NB4 (cell line): ENCODE measurements around the gene CPNE2.

Experiments
- MYC ChIP-seq: IDR thresholded peaks from 2 replicates; pipeline ENCODE4 v1.6.1; 2011; ENCODE audit warnings: low read depth, low read length
- POLR2A ChIP-seq: IDR thresholded peaks from 2 replicates; pipeline ENCODE4 v1.6.1; 2011; ENCODE audit warnings: mild to moderate bottlenecking; ENCODE audit not compliant: insufficient read length; ENCODE audit errors: extremely low read depth
- TF ChIP-seq, protein P1 (sequence below): IDR thresholded peaks from one replicate; pipeline ENCODE4 v1.5.1; 2012; ENCODE audit warnings: low read depth, low read length
- TF ChIP-seq, protein P2 (sequence below): IDR thresholded peaks from 2 replicates; pipeline ENCODE4 v1.6.1; 2011; ENCODE audit warnings: low read depth, low read length

DNA sequence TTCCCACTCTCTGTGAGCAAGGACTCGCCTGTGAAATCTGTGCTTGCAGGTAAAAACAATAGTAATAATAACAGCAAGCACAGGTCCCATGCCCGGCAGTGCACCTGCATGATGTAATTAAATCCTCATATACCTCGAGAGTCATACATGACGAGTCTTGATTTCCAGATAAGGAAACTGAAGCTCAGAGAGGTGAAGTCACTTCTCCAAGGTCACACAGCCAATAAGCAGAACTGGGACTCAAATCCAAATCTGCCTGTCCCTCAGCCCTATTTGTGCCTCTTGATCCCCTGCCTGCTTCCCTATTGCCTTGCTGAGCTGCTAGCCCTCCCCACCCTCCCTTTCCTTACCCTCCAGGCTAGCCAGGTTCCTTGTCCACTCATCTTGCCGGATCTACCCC lies 38.0 kb upstream of the CPNE2 start:
- TF ChIP-seq, protein P1, sequence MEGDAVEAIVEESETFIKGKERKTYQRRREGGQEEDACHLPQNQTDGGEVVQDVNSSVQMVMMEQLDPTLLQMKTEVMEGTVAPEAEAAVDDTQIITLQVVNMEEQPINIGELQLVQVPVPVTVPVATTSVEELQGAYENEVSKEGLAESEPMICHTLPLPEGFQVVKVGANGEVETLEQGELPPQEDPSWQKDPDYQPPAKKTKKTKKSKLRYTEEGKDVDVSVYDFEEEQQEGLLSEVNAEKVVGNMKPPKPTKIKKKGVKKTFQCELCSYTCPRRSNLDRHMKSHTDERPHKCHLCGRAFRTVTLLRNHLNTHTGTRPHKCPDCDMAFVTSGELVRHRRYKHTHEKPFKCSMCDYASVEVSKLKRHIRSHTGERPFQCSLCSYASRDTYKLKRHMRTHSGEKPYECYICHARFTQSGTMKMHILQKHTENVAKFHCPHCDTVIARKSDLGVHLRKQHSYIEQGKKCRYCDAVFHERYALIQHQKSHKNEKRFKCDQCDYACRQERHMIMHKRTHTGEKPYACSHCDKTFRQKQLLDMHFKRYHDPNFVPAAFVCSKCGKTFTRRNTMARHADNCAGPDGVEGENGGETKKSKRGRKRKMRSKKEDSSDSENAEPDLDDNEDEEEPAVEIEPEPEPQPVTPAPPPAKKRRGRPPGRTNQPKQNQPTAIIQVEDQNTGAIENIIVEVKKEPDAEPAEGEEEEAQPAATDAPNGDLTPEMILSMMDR, result no peak
- no peak for TF ChIP-seq POLR2A
- TF ChIP-seq, protein P2, sequence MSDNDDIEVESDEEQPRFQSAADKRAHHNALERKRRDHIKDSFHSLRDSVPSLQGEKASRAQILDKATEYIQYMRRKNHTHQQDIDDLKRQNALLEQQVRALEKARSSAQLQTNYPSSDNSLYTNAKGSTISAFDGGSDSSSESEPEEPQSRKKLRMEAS, result no peak
- no peak for TF ChIP-seq MYC
